ENCODE results near the gene TCERG1L. TPM values are rescaled to one million over a fixed set of nuclear protein-coding genes. Genes with fewer than 3 reads are reported as not detected.
"Not testable (repeated sequence)": the region's sequence is repeated elsewhere in the genome, so short reads cannot be mapped to it uniquely, and the experiment has no call there.

TCERG1L gene
- total RNA-seq, 1 experiment from 2014 or later: 0.27 TPM

DNA sequence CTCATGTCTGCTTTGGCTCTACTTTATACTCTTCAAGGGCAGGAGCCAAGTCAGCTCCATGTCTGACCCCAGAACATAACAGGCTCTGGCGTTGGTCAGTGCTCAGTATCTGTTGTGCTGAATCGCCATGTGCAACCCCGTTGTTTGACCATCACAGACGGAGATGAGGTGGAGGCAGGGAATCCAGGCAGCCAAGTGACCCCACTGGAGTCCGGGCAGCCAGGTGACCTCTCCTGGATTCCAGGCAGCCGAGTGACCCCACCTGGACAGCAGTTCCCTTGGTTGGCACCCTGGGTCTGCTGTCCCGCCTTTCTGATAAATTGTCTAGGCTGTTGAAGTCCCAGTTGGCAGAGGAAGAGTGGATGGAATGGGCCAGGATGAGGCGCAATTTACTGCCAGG, 232.2 kb downstream of the TCERG1L start:
- no peak for DNase-seq (ENCODE audit: extremely low read depth, low read depth)

GRCh38 chr10:131078882-131079280, 232.6 kb downstream of the TCERG1L start:
- DNase-seq (ENCODE audit: extremely low read depth, low read depth): not testable (repeated sequence)

DNA sequence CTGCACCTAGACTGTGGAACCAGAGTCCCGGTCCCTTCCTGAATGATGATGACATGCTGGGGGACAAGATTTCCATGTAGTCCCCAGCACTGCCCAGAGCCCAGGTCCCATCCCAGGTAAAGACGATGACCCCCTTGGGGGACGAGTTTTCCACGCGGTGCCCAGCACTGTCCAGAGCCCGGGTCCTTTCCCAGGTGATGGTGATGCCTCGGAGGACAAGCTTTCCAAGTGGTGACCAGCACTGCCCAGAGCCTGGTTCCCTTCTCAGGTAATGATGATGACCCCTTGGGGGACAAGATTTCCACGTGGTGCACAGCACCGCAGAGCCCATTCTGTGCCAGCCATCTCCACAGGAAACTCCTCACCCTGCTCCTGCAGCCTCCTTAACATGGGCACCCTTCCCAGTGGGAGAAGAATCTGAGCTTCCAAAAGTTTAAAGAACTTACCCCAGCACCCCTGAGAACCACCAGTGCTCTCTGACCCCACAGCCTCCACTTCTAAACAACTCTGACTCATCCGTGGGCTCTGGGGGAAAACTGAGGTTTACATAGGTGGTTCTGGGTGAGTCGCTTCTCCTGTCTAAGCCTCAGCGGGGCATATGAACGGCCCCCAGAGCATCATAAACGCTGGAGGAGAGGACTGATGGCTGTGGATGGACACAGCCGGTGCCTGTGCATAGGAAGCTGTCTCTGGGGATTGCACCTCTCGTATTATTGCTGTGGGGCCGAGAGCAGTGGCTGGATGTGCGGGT, 233.2 kb downstream of the TCERG1L start:
- DNase-seq (ENCODE audit: extremely low read depth, low read depth): no peak

GRCh38 chr10:131077724-131078123, 233.8 kb downstream of the TCERG1L start:
- DNase-seq (ENCODE audit: extremely low read depth, low read depth): no peak

- no peak for DNase-seq (ENCODE audit: extremely low read depth, low read depth)
Observed at GRCh38 chr10:131077031-131077430, 234.5 kb downstream of the TCERG1L start.

GRCh38 chr10:131076356-131076755, 235.2 kb downstream of the TCERG1L start:
- no peak for DNase-seq (ENCODE audit: extremely low read depth, low read depth)

DNA sequence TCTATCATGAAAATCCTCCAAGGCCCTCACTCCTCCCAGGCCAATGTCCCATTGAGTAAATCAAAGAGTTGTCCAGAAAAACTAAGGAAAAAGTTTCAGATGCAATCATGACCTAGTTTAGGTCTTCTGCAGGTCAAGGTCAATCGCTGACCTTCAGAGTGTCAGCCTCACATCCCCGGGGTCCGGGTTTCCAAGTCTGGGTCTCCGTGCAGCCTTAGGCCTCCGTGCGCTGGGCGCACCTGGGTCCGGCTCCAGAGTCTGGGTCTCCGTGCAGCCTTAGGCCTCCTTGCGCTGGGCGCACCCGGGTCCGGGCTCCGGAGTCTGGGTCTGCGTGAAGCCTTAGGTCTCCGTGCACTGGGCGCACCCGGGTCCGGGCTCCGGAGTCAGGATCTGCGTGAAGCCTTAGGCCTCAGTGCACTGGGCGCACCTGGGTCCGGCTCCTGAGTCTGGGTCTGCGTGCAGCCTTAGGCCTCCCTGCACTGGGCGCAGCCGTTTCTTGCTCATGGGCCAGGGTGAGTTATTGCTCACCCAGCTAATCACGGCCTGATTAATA, 236.2 kb downstream of the TCERG1L start:
- DNase-seq (ENCODE audit: extremely low read depth, low read depth): no peak

GRCh38 chr10:131074682-131075081, 236.8 kb downstream of the TCERG1L start:
- no peak for DNase-seq (ENCODE audit: extremely low read depth, low read depth)

DNA sequence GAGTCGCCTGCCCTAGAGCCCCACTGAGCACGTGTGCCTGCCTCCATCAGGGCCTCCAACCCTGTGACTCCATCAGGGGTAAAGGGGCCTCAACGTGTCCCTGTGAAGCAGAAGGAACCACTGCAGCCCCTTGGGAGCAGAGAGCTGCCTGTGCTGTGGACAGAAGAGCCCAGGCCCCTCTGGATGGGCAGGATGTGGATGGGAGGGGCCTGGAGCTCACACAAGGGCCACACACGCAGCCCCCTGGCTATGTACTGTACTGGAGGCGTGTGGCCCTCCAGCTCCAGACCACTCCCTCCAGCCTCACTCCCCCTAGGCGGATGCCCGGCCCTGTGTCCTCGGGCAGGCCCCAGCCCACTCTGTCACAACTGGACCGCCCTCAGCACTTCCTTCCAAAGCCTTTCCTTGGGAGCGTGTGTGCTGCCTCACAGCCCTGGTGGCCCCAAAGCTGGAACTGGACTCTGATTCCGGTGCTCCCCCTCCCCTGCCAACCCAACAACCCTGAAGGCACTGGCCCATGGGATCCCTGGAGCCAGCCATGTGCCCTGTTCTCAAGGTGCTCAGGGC, 238.0 kb downstream of the TCERG1L start:
- no peak for DNase-seq (ENCODE audit: extremely low read depth, low read depth)

GRCh38 chr10:131072651-131073468, 238.7 kb downstream of the TCERG1L start:
- DNase-seq (ENCODE audit: extremely low read depth, low read depth): no peak

DNA sequence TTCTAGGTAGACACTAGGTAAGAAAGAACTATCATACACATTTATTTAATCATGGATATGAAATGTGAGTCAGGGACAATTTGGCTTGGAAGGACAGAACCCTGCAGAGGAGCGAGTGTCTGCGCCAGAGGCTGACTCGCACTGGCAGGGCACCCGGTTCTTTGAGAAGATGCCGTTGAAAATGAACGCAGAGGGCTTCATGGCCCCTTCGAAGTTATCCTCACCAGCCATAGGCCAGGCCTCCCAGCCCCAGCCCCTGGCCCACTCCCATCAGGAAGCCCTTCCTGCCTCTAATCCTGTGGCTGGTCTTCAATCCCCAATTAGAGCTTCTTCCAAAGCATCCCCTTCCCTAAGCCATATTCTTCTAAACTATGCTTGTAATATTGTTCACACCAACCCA, 239.8 kb downstream of the TCERG1L start:
- no peak for DNase-seq (ENCODE audit: extremely low read depth, low read depth)

DNA sequence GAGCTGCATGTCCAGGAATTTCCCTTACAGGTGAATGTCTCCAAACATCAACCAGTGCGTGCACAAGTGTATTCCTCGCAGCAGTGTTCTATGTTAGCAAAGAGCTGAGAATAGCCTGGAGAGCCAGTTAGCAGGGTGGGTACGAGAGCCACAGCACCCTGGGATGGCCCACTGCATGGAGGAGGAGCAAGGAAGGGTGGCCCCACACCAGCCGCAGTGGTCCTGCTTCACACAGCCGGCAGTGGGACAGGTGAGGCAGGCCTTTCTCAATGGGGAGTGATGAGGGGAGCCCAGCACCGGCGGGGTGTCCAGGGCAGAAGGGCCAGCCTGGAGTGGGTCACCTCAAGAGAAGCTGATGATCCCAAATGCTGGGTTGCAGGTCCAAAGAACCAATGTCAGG, 240.7 kb downstream of the TCERG1L start:
- DNase-seq (ENCODE audit: extremely low read depth, low read depth): no peak

GRCh38 chr10:131068760-131069159, 242.8 kb downstream of the TCERG1L start:
- no peak for DNase-seq (ENCODE audit: extremely low read depth, low read depth)

GRCh38 chr10:131068311-131068710, 243.2 kb downstream of the TCERG1L start:
- DNase-seq (ENCODE audit: extremely low read depth, low read depth): no peak

DNA sequence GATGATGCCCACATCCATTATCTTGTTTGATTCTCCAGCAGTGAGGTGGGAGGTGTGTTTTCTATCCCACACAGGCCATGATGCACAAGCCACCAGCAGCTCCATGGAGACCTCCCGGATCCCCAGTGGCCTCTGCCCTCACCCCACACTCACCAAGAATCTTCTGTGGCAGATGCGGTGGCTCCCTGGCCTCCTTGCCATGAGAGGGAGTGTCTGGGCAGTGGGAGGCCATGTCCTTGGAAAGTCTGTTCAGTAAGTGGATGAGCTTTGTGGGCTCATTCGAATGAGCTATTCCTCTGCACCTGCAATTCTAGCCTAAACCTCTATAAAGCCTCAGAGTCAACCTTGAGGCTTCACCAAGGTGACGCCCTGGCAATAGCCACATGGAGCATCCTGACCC, 243.8 kb downstream of the TCERG1L start:
- DNase-seq (ENCODE audit: extremely low read depth, low read depth): no peak

DNA sequence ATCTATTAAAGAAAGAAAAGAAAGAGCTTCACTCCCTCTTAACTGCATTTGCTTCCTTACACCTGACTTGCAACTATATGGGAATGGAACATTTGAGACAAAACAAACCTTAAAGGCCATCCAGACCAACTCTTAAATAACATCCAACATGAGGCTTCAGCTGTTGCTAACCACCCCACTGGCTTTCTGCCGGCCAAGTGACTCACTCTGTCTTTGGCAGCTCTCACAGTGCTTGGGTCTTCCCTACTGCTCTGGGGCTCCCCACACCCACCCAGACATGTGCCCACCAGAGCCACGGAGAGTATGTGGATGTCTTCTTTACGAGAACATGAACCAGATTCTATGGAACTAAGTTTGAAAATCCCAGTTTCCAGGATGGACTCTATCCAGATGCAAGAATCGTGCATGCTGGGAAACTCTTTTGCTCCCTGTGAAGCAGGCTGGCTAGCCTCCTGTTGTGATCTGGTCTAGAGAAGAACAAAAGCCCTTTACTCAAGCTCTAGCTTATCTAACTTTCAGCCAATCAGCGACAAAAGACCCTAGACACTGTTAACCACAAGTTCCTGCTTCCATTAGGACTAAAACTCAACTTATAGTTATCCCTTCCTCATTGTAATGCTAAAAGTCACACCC, 245.7 kb downstream of the TCERG1L start:
- no peak for DNase-seq (ENCODE audit: extremely low read depth, low read depth)

- DNase-seq (ENCODE audit: extremely low read depth, low read depth): no peak
Observed at GRCh38 chr10:131063311-131063710, 248.2 kb downstream of the TCERG1L start.

DNA sequence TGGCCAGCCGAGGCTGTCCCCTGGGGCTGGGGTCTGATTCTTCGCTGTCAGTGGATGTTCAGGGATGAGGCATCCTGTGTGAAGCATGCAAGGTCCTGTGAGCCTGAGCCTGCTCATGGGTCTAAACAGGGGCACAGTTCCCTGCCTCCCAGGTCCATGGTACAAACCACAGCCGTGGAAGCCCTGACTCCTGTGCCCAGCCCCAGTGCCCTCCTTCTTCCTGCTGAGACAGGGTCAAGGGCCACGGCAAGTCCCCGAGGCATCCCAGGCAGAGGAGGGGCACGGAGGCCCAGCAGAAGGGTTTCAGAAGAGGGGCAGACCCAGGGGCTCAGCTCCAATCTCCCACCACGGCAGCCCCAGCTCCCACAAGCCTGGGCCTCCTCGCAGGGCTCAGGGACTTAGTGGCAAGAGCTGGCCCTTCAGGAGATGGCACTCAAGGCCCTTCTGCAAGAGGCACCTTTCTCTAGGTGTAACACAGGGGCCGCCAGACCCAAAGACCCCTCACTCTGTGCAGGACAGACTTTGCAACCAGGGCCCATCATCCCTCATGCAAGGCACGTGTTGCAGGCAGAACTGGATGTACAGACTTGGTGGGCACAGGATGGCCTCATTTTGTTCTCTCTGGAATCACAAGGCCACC, 248.8 kb downstream of the TCERG1L start:
- DNase-seq (ENCODE audit: extremely low read depth, low read depth): no peak

GRCh38 chr10:131061216-131061615, 250.3 kb downstream of the TCERG1L start:
- DNase-seq (ENCODE audit: extremely low read depth, low read depth): no peak

DNA sequence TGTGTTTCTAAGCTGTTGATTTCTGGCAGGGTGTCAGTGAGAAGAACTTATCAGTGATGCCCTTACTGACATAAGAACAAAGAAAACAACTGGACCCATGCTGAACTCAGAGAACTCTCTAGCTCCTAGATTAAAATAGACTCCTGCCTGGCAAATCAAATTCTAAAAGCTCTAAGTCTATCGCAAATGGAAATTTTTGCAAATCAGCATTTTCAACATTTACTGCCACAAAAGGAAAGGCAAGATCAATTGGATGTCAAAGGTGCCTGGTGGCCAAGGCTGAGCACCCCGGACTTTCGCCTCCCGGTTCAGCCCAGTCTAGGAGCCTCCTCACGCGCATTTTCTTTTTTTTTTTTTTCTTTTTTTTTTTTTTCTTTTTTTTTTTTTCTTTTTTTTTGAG, 251.6 kb downstream of the TCERG1L start:
- DNase-seq (ENCODE audit: extremely low read depth, low read depth): no peak
